GM21526 (cell line): ENCODE results near the gene MILR1.
"Not testable (repeated sequence)": the region's sequence is repeated elsewhere in the genome, so short reads cannot be mapped to it uniquely, and the experiment has no call there.

Experiments used
- ATAC-seq: cut with Tn5 transposase; IDR thresholded peaks from one replicate; pipeline ENCODE4 v1.9.1; 2021; ENCODE audit warnings: moderate library complexity; ENCODE audit not compliant: unreplicated experiment, low FRiP score

Gene MILR1, protein sequence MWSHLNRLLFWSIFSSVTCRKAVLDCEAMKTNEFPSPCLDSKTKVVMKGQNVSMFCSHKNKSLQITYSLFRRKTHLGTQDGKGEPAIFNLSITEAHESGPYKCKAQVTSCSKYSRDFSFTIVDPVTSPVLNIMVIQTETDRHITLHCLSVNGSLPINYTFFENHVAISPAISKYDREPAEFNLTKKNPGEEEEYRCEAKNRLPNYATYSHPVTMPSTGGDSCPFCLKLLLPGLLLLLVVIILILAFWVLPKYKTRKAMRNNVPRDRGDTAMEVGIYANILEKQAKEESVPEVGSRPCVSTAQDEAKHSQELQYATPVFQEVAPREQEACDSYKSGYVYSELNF

GRCh38 chr17:64448665-64449512 lies at the start of gene MILR1:
Gene MILR1, plus strand, starts transcription at chr17:64449115. Its CDS starts 54 bp downstream, at chr17:64449169.
- peak; percentile 62 for ATAC-seq

- no peak for ATAC-seq
These were observed 49.2 kb upstream of the MILR1 start for GRCh38 chr17:64399767-64400156.

DNA sequence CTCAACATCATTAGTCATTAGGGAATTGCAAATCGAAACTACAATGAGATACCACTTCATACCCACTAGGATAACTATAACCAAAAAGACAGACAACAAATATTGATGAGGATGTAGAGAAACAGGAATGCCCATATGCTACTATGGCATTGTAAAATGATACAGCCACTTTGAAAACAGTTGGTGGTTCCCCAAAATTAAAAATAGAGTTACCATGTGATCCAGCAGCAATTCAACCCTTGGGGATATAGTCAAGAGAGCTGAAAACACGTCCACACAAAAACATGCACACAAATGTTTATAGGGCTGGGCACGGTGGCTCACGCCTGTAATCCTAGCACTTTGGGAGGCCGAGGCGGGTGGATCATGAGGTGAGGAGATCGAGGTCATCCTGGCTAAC lies 48.3 kb upstream of the MILR1 start:
- ATAC-seq: no peak

- ATAC-seq: no peak
These were observed 47.6 kb upstream of the MILR1 start for GRCh38 chr17:64401244-64401860.

- no peak for ATAC-seq
These were observed 47.0 kb upstream of the MILR1 start for GRCh38 chr17:64401941-64402340.

DNA sequence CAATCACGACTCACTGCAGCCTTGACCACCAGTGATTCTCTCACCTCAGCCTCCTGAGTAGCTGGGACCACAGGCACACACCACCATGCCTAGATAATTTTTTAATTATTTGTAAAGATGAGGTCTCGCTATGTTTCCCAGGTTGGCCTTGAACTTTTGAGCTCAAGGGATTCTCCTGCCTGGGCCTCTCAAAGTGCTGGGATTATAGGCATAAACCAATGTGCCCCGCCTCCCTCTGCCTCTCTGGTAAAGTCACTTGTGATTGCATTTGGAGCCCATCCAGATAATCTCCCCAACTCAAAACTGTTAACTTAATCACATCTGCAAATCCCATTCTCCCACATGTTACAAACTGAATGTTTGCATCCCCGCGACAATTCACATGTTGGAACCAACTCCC lies 46.4 kb upstream of the MILR1 start:
- no peak for ATAC-seq

- no peak for ATAC-seq
These were observed 44.9 kb upstream of the MILR1 start for GRCh38 chr17:64403881-64404460.

DNA sequence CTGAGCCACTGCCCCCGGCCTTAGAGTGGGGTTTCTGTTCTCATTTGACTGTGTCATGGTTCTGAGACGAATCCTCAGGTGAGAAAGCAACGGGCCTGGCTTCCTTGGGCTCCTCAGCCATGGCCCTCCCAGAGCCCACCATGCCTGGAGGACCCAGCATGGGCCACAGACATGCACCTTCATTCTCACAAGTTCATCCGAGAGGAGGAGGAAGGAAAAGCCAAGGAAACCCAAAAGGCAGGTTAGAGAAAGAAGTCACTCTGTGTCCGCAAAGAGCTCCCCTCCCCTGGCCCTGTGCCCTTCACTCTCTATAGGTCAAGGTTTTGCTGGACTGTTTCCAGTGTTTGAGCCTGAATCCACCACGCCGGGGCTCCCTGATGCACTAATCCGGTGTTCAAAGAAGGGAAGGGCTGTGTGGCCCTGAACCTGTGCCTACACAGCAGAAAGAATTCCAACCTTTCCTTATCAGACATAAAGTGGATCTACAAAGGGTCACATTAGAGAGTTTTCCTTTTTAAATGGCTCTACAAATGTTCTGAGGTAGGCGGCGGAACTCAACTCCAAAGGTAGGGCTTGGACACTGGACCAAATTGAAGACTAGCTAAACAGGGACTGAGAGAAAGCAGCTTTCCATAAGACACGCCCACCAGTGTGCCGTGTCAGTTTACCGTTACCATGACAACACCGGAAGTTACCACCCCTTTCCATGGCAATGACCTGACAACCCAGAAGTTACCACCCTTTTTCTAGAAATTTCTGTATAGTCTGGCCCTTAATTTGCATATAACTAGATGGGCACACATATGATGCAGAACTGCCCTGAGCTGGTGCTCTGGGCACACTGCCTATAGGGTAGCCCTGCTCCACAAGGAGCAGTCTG lies 42.4 kb upstream of the MILR1 start:
- no peak for ATAC-seq

GRCh38 chr17:64410750-64411490 lies 38.0 kb upstream of the MILR1 start:
- ATAC-seq: no peak

- ATAC-seq: no peak
These were observed 36.7 kb upstream of the MILR1 start for GRCh38 chr17:64411999-64412771.

DNA sequence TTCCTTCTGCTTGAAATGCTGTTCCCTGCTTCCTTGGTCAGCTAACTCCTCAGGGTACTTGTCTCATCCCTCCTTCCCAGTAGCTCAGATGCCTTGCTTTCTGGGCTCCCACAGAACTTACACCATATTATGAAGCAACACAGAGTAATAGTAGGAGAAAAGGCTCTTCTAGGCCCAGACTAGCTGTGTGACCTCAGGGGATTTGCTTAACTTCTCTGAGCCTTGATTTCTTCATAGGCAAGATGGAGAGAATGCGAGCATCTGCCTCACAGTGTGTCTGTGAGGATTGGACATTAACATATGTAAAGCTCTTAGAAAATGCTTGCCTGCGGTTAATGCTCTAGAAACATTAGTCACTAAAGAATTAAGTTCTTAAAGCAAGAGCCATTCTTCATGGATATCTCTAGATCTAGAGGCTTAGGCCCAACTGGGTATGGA lies 36.0 kb upstream of the MILR1 start:
- ATAC-seq: no peak

GRCh38 chr17:64413513-64413912 lies 35.4 kb upstream of the MILR1 start:
- no peak for ATAC-seq

- no peak for ATAC-seq
These were observed 30.2 kb upstream of the MILR1 start for GRCh38 chr17:64418506-64419339.

DNA sequence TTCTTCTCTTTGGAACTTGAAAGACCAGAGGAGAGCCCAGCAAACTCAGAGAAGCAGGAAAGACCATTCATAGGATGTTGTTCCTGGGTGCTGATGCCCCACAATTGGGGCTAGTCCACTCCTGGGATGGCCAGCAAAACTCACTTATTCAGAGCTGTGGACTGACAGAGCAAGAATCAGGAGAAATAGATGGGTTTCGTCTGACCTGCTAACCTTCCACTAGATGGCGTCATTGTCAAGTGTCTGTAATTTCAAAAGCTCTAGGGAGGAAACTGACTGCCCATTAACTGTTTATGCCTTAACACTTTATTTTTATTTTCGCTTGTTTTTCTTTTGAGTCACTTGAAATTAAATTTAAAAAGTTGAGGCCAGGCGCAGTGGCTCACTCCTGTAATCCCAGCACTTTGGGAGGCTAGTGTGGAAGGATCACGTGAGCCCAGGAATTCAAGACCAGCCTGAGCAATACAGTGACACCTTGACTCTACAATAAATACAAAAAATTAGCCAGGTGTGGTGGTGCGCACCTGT lies 28.7 kb upstream of the MILR1 start:
- ATAC-seq: no peak

GRCh38 chr17:64422121-64422520 lies 26.8 kb upstream of the MILR1 start:
- ATAC-seq: not testable (repeated sequence)

DNA sequence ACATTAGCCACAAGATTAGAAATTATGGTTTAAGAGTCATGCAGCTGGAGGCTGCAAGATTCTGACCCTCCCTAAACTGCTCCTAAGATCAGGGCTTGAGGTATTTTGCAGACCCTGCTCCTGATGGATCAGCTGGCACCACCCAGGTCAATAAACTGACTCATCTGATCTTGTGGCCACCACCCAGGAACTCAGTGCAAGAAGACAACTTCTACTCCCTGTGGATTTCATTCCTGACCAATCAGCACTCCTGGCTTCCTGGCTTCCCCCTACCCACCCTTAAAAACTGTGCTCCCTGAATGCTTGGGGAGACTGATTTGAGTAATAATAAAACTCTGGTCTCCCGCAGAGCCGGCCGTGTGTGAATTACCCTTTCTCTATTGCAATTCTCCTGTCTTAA lies 25.0 kb upstream of the MILR1 start:
- ATAC-seq: no peak

GRCh38 chr17:64424324-64424849 lies 24.5 kb upstream of the MILR1 start:
- ATAC-seq: no peak
